ENCODE measurements around the gene GNA12. TPM values are rescaled to one million over a fixed set of nuclear protein-coding genes. Genes with fewer than 3 reads are reported as not detected.
A peak's percentile ranks its signal among the peaks of the same experiment; 100 is the strongest.

Gene GNA12
- total RNA-seq, 1 experiment from 2014 or later, result 36.2 TPM

GRCh38 chr7:2838873-2839578 lies 5.1 kb downstream of the GNA12 start:
- Mint-ChIP-seq H3K4me3 (ENCODE audit: unreplicated experiment) (no peak overlapping the region), H3K27me3 (ENCODE audit: insufficient read depth, unreplicated experiment) (no peaks in the 10 kb centered on the region), H3K4me1 (ENCODE audit: insufficient read depth, unreplicated experiment) (peaks cover 49% of the 10 kb centered on the region), H3K9me3 (ENCODE audit: unreplicated experiment) (no peaks in the 10 kb centered on the region), H3K36me3 (ENCODE audit: insufficient read depth, unreplicated experiment) (peaks cover 24% of the 10 kb centered on the region), H3K27ac (ENCODE audit: low read depth, unreplicated experiment) (peak overlapping the region; percentile 50)
- BruUV-seq (replicated peaks), result no TSS peak
- no peak for DNase-seq (ENCODE audit: unreplicated experiment)
- intact Hi-C loops (cut with micrococcal nuclease), result no loop called here
- CTCF ChIA-PET, result no interaction called here
- no peak for TF ChIP-seq CTCF (IDR thresholded peaks at IDR 0.05; ENCODE audit: unreplicated experiment)
- POLR2A ChIA-PET, result interaction anchor here (0.6 to 2.7 kb wide), 2 partner anchors 27 to 81 kb away, joined by 4 to 8 read pairs; no protein-coding TSS in a partner anchor

GRCh38 chr7:2838451-2838850 lies 5.7 kb downstream of the GNA12 start:
- Mint-ChIP-seq H3K27ac (ENCODE audit: low read depth, unreplicated experiment) (peak overlapping the region; percentile 50), H3K27me3 (ENCODE audit: insufficient read depth, unreplicated experiment) (no peaks in the 10 kb centered on the region), H3K4me1 (ENCODE audit: insufficient read depth, unreplicated experiment) (peaks cover 49% of the 10 kb centered on the region), H3K9me3 (ENCODE audit: unreplicated experiment) (no peaks in the 10 kb centered on the region), H3K4me3 (ENCODE audit: unreplicated experiment) (no peak overlapping the region), H3K36me3 (ENCODE audit: insufficient read depth, unreplicated experiment) (peaks cover 24% of the 10 kb centered on the region)
- intact Hi-C loops (cut with micrococcal nuclease), result no loop called here
- POLR2A ChIA-PET, result interaction anchor here (0.6 to 0.7 kb wide), 2 partner anchors 27 to 1122 kb away, joined by 4 read pairs; no protein-coding TSS in a partner anchor
- no peak for DNase-seq (ENCODE audit: unreplicated experiment)
- no TSS peak for BruUV-seq (replicated peaks)
- TF ChIP-seq CTCF (IDR thresholded peaks at IDR 0.05; ENCODE audit: unreplicated experiment), result no peak
- CTCF ChIA-PET, result no interaction called here

- Mint-ChIP-seq H3K36me3 (ENCODE audit: insufficient read depth, unreplicated experiment) (peaks cover 17% of the 10 kb centered on the region), H3K9me3 (ENCODE audit: unreplicated experiment) (no peaks in the 10 kb centered on the region), H3K4me3 (ENCODE audit: unreplicated experiment) (no peak overlapping the region), H3K27me3 (ENCODE audit: insufficient read depth, unreplicated experiment) (no peaks in the 10 kb centered on the region), H3K4me1 (ENCODE audit: insufficient read depth, unreplicated experiment) (peaks cover 42% of the 10 kb centered on the region), H3K27ac (ENCODE audit: low read depth, unreplicated experiment) (peak overlapping the region; percentile 20)
- no peak for TF ChIP-seq CTCF (IDR thresholded peaks at IDR 0.05; ENCODE audit: unreplicated experiment)
- BruUV-seq (replicated peaks), result no TSS peak
- POLR2A ChIA-PET, result interaction anchor here (0.7 kb wide), 1 partner anchor 1123 kb away, joined by 4 read pairs; no protein-coding TSS in a partner anchor
- CTCF ChIA-PET, result no interaction called here
- DNase-seq (ENCODE audit: unreplicated experiment), result no peak
- intact Hi-C loops (cut with micrococcal nuclease), result no loop called here
These were observed 6.6 kb downstream of the GNA12 start for GRCh38 chr7:2837496-2837895.

- Mint-ChIP-seq H3K27ac (ENCODE audit: low read depth, unreplicated experiment) (no peak overlapping the region), H3K4me3 (ENCODE audit: unreplicated experiment) (no peak overlapping the region), H3K36me3 (ENCODE audit: insufficient read depth, unreplicated experiment) (peaks cover 17% of the 10 kb centered on the region), H3K27me3 (ENCODE audit: insufficient read depth, unreplicated experiment) (no peaks in the 10 kb centered on the region), H3K9me3 (ENCODE audit: unreplicated experiment) (no peaks in the 10 kb centered on the region), H3K4me1 (ENCODE audit: insufficient read depth, unreplicated experiment) (peaks cover 27% of the 10 kb centered on the region)
- peak; percentile 88 for DNase-seq (ENCODE audit: unreplicated experiment)
- no peak for TF ChIP-seq CTCF (IDR thresholded peaks at IDR 0.05; ENCODE audit: unreplicated experiment)
- CTCF ChIA-PET, result interaction anchor here (0.5 to 1.7 kb wide), 2 partner anchors 20 to 24 kb away, joined by 4 to 6 read pairs; no protein-coding TSS in a partner anchor
- intact Hi-C loops (cut with micrococcal nuclease), result no loop called here
- POLR2A ChIA-PET, result interaction anchor here (1.2 to 1.4 kb wide), 3 partner anchors 8 to 33 kb away, joined by 3 to 5 read pairs (median 3); no protein-coding TSS in a partner anchor
- no TSS peak for BruUV-seq (replicated peaks)
These were observed 9.2 kb downstream of the GNA12 start for GRCh38 chr7:2834748-2835441.

All from MCF 10A (cell line).